ENCODE measurements around the gene CDK14.

DNA sequence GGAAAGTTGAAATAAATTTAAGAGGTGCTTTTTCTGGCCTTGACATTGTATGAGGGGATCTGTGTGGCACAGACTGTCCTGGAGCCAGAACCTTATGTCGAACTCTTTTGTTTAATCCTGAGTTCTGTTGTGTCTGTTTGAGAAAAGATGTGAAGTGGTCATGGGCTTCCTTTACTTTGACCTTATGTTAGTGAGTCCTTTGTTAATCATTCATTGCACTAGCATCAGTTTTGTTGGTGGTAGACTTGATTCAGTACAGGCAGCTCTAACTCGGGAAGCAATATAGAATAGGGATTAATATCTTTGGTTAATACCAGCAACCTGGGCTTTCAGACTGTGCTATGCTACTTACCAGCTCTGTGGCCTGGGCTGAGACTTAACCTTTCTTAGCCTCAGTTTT, 544.2 kb downstream of the CDK14 start:
- TF ChIP-seq ETV6 (CRISPR knock-in tag; IDR thresholded peaks at IDR 0.05) (no peak), JUN (CRISPR knock-in tag; IDR thresholded peaks at IDR 0.05) (no peak), ZNF121 (CRISPR knock-in tag; IDR thresholded peaks at IDR 0.05) (no peak), ATF1 (CRISPR knock-in tag; IDR thresholded peaks at IDR 0.05) (no peak), ZNF263 (CRISPR knock-in tag; IDR thresholded peaks at IDR 0.05; ENCODE audit: low read depth) (no peak), GRHL2 (CRISPR knock-in tag; IDR thresholded peaks at IDR 0.05; ENCODE audit: insufficient replicate concordance, severe bottlenecking) (no peak)
- TF ChIP-seq, protein P1, sequence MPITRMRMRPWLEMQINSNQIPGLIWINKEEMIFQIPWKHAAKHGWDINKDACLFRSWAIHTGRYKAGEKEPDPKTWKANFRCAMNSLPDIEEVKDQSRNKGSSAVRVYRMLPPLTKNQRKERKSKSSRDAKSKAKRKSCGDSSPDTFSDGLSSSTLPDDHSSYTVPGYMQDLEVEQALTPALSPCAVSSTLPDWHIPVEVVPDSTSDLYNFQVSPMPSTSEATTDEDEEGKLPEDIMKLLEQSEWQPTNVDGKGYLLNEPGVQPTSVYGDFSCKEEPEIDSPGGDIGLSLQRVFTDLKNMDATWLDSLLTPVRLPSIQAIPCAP (CRISPR knock-in tag; IDR thresholded peaks at IDR 0.05) = no peak
- TF ChIP-seq, protein P2, sequence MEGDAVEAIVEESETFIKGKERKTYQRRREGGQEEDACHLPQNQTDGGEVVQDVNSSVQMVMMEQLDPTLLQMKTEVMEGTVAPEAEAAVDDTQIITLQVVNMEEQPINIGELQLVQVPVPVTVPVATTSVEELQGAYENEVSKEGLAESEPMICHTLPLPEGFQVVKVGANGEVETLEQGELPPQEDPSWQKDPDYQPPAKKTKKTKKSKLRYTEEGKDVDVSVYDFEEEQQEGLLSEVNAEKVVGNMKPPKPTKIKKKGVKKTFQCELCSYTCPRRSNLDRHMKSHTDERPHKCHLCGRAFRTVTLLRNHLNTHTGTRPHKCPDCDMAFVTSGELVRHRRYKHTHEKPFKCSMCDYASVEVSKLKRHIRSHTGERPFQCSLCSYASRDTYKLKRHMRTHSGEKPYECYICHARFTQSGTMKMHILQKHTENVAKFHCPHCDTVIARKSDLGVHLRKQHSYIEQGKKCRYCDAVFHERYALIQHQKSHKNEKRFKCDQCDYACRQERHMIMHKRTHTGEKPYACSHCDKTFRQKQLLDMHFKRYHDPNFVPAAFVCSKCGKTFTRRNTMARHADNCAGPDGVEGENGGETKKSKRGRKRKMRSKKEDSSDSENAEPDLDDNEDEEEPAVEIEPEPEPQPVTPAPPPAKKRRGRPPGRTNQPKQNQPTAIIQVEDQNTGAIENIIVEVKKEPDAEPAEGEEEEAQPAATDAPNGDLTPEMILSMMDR (IDR thresholded peaks at IDR 0.05) = no peak
- TF ChIP-seq, protein P3, sequence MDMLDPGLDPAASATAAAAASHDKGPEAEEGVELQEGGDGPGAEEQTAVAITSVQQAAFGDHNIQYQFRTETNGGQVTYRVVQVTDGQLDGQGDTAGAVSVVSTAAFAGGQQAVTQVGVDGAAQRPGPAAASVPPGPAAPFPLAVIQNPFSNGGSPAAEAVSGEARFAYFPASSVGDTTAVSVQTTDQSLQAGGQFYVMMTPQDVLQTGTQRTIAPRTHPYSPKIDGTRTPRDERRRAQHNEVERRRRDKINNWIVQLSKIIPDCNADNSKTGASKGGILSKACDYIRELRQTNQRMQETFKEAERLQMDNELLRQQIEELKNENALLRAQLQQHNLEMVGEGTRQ (CRISPR knock-in tag; IDR thresholded peaks at IDR 0.05) = no peak
- TF ChIP-seq, protein P4, sequence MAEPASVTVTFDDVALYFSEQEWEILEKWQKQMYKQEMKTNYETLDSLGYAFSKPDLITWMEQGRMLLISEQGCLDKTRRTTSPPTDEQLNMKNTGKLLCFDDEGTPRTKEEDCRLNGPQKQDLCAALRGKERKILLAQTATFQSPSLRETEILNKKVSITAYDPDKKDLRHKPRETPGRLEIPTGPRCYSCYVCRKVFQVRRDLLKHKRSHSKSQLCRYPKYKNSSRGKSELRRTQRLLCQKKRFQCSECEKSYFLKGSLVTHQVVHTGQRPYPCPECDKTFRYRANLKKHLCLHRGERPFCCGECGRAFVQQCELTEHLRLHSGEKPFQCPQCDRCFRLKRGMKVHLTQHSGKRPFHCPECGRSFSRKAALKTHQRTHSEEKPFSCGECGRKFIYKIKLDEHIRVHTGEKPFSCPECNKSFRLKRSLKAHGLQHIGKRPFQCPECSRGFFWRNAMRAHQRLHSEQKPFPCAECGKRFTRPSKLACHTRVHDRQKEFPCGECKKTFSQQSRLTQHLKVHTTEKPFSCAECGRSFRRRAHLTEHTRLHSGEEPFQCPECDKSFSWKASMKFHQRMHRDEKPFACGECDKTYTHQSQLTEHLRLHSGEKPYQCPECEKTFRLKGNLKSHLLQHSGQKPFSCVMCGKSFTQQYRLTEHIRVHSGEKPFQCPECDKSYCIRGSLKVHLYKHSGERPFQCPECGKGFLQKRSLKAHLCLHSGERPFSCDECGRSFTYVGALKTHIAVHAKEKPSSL (CRISPR knock-in tag; conservative IDR thresholded peaks at IDR 0.05) = no peak
- TF ChIP-seq, protein P5, sequence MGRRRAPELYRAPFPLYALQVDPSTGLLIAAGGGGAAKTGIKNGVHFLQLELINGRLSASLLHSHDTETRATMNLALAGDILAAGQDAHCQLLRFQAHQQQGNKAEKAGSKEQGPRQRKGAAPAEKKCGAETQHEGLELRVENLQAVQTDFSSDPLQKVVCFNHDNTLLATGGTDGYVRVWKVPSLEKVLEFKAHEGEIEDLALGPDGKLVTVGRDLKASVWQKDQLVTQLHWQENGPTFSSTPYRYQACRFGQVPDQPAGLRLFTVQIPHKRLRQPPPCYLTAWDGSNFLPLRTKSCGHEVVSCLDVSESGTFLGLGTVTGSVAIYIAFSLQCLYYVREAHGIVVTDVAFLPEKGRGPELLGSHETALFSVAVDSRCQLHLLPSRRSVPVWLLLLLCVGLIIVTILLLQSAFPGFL (CRISPR knock-in tag; IDR thresholded peaks at IDR 0.05; ENCODE audit: borderline replicate concordance) = no peak
